ENCODE results near the gene TRDMT1. TPM values are rescaled to one million over a fixed set of nuclear protein-coding genes. Genes with fewer than 3 reads are reported as not detected.
A peak's percentile ranks its signal among the peaks of the same experiment; 100 is the strongest.

The TRDMT1 gene
- total and polyA plus RNA-seq, 2 donors (not counting 1 experiment from before 2014, with no cell fraction given): 5.8 to 7.0 TPM

DNA sequence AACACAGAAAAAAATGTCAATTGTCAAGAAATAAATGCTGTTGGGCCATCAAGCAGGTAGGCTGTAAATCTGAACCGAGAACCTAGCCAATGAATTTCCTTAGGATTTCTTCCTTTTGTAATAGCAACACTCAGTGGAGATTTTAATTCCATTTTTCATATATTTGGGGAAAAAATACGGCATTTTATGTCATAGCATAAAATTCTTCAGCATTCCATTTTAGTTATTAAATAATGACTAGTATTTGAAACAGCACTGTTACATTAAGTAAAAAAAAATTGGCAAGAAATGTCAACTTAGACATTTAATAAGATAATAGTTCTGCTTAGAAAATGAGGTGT lies 14.3 kb upstream of the TRDMT1 start:
- Histone ChIP-seq H3K4me3 (replicated peaks in 1 of 4; ENCODE audit: control extremely low read depth in 1 of 4, insufficient read depth in 1 of 4, low read depth in 3 of 4, low read length in 4 of 4) (peak overlapping the region in 3 of 4 experiments; percentile 12 to 32 (median 27)), H2AFZ (ENCODE audit: low read length) (no peak overlapping the region), H3K36me3 (ENCODE audit: control insufficient read depth, insufficient read depth, low read length) (no peaks in the 10 kb centered on the region), H3K4me1 (ENCODE audit: control insufficient read depth, extremely low read depth, insufficient read depth, low read length) (peaks cover 33% of the 10 kb centered on the region), H3K27me3 (ENCODE audit: control insufficient read depth, insufficient read depth, low read length) (no peaks in the 10 kb centered on the region), H3K9ac (ENCODE audit: insufficient read depth, low read length) (no peak overlapping the region), H3K9me3 (ENCODE audit: control insufficient read depth, insufficient read depth, low read depth, low read length) (no peaks in the 10 kb centered on the region), H3K79me2 (ENCODE audit: control insufficient read depth, insufficient read depth, low read length) (no peaks in the 10 kb centered on the region), H4K20me1 (ENCODE audit: control insufficient read depth, extremely low read depth, insufficient read depth, low read length) (no peaks in the 10 kb centered on the region), H3K27ac (ENCODE audit: insufficient read depth, low read length) (peak overlapping the region; percentile 96), H3K4me2 (ENCODE audit: extremely low read depth, insufficient read depth, low read length) (peak overlapping the region; percentile 49)
- DNase-seq (ENCODE audit: low read depth in 2 of 2): no peak
- TF ChIP-seq EZH2 (IDR thresholded peaks at IDR 0.05; ENCODE audit: low read length, missing control alignments): no peak
- TF ChIP-seq, protein P1, sequence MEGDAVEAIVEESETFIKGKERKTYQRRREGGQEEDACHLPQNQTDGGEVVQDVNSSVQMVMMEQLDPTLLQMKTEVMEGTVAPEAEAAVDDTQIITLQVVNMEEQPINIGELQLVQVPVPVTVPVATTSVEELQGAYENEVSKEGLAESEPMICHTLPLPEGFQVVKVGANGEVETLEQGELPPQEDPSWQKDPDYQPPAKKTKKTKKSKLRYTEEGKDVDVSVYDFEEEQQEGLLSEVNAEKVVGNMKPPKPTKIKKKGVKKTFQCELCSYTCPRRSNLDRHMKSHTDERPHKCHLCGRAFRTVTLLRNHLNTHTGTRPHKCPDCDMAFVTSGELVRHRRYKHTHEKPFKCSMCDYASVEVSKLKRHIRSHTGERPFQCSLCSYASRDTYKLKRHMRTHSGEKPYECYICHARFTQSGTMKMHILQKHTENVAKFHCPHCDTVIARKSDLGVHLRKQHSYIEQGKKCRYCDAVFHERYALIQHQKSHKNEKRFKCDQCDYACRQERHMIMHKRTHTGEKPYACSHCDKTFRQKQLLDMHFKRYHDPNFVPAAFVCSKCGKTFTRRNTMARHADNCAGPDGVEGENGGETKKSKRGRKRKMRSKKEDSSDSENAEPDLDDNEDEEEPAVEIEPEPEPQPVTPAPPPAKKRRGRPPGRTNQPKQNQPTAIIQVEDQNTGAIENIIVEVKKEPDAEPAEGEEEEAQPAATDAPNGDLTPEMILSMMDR (conservative IDR thresholded peaks at IDR 0.05 in 1 of 2, IDR thresholded peaks at IDR 0.05 in 1 of 2; ENCODE audit: low read depth in 1 of 2, low read length in 2 of 2): no peak

DNA sequence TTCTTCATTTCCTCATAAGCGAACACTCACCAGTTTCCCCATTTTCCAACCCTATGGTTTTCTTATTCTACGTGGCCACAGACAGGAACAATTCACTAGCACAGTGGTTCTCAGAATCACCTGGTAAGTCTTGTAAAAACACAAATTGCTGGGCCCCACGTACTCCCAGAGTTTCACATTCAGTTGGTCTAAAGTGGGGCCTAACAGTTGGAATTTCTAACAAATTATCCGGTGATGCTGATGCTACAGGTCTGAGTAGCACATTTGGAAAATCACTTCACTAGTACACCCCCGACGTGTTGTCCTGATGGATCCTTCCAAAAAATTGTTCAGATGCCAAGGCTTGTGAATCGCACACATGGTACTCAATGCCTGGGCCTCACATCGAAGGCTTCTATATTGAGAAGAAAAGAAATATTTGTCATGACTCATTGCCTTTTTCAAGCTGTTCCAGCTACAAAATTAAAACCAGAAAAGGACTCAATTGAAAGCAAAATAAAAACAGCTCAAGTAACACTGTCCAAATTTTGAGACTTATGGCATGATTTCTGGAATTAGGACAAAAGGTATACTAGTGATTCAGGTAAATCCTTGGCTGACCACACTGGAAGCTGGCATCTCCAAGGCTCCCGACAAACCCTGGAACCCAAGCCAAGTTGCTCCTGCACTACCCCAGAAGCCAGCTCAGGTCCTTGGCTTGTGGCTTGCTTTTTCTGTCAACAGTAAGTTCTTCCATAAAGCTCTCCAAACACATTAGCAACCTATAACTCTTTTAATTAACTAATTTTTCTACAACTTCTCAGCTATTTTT lies 13.7 kb upstream of the TRDMT1 start:
- Histone ChIP-seq H3K79me2 (ENCODE audit: control insufficient read depth, insufficient read depth, low read length) (no peaks in the 10 kb centered on the region), H3K4me1 (ENCODE audit: control insufficient read depth, extremely low read depth, insufficient read depth, low read length) (peaks cover 33% of the 10 kb centered on the region), H3K4me3 (replicated peaks in 1 of 4; ENCODE audit: control extremely low read depth in 1 of 4, insufficient read depth in 1 of 4, low read depth in 3 of 4, low read length in 4 of 4) (peak overlapping the region; percentile 22 to 45 (median 37)), H3K9ac (ENCODE audit: insufficient read depth, low read length) (peak overlapping the region; percentile 49), H2AFZ (ENCODE audit: low read length) (peak overlapping the region; percentile 49), H3K27ac (ENCODE audit: insufficient read depth, low read length) (peak overlapping the region; percentile 96), H3K27me3 (ENCODE audit: control insufficient read depth, insufficient read depth, low read length) (no peaks in the 10 kb centered on the region), H3K36me3 (ENCODE audit: control insufficient read depth, insufficient read depth, low read length) (no peaks in the 10 kb centered on the region), H4K20me1 (ENCODE audit: control insufficient read depth, extremely low read depth, insufficient read depth, low read length) (no peaks in the 10 kb centered on the region), H3K9me3 (ENCODE audit: control insufficient read depth, insufficient read depth, low read depth, low read length) (no peaks in the 10 kb centered on the region), H3K4me2 (ENCODE audit: extremely low read depth, insufficient read depth, low read length) (peak overlapping the region; percentile 49)
- TF ChIP-seq, protein P1 (conservative IDR thresholded peaks at IDR 0.05 in 1 of 2, IDR thresholded peaks at IDR 0.05 in 1 of 2; ENCODE audit: low read depth in 1 of 2, low read length in 2 of 2): no peak
- no peak for TF ChIP-seq EZH2 (IDR thresholded peaks at IDR 0.05; ENCODE audit: low read length, missing control alignments)
- peak; percentile 98 for DNase-seq (ENCODE audit: low read depth in 2 of 2)

DNA sequence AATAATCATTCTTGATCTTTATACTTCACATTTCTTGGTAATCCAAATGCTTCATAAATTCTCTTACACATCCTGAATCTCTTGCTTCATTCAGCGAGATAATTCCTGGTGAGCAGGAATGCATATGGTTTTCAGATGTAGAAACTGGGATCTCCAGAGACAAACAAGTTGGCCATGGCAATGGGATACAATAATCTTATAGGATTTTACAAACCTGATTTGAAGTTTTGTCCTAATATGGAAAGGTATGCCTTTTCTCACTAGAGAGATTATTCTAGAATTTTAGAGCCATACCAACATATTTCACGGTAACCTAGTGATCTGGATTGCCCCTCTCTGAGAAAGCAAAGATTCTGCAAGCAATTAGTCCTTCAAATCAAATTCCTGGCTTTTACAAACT lies 13.1 kb upstream of the TRDMT1 start:
- peak in 1 of 2 donors; percentile 61 for DNase-seq (ENCODE audit: low read depth in 2 of 2)
- Histone ChIP-seq H3K79me2 (ENCODE audit: control insufficient read depth, insufficient read depth, low read length) (no peaks in the 10 kb centered on the region), H3K4me1 (ENCODE audit: control insufficient read depth, extremely low read depth, insufficient read depth, low read length) (peaks cover 33% of the 10 kb centered on the region), H3K9me3 (ENCODE audit: control insufficient read depth, insufficient read depth, low read depth, low read length) (no peaks in the 10 kb centered on the region), H3K9ac (ENCODE audit: insufficient read depth, low read length) (no peak overlapping the region), H4K20me1 (ENCODE audit: control insufficient read depth, extremely low read depth, insufficient read depth, low read length) (no peaks in the 10 kb centered on the region), H3K27me3 (ENCODE audit: control insufficient read depth, insufficient read depth, low read length) (no peaks in the 10 kb centered on the region), H3K27ac (ENCODE audit: insufficient read depth, low read length) (peak overlapping the region; percentile 96), H2AFZ (ENCODE audit: low read length) (no peak overlapping the region), H3K4me2 (ENCODE audit: extremely low read depth, insufficient read depth, low read length) (peak overlapping the region; percentile 49), H3K4me3 (replicated peaks in 1 of 4; ENCODE audit: control extremely low read depth in 1 of 4, insufficient read depth in 1 of 4, low read depth in 3 of 4, low read length in 4 of 4) (peak overlapping the region; percentile 16 to 45 (median 37)), H3K36me3 (ENCODE audit: control insufficient read depth, insufficient read depth, low read length) (no peaks in the 10 kb centered on the region)
- no peak for TF ChIP-seq EZH2 (IDR thresholded peaks at IDR 0.05; ENCODE audit: low read length, missing control alignments)
- TF ChIP-seq, protein P1 (conservative IDR thresholded peaks at IDR 0.05 in 1 of 2, IDR thresholded peaks at IDR 0.05 in 1 of 2; ENCODE audit: low read depth in 1 of 2, low read length in 2 of 2): no peak
